Aorta (tissue), 5 donors: ENCODE measurements around the gene SNAI3. TPM values are rescaled to one million over a fixed set of nuclear protein-coding genes. Genes with fewer than 3 reads are reported as not detected.

Source experiments
- ATAC-seq: fragments of 200-7000 bp; cut with Tn5 transposase; one replicate; pipeline ENCODE4 v1.9.1; 2022; ENCODE audit warnings: moderate library complexity; ENCODE audit not compliant: low FRiP score
- DNase-seq, 2 donors: peaks; one replicate each; pipeline ENCODE4 v3.0.0-alpha.2; 2020
- H3K27ac ChIP-seq, 2 donors: one replicate each; pipeline ENCODE4 v1.5.1; 2013; ENCODE audit warnings: low read length in 2 of 2, mild to moderate bottlenecking in 2 of 2, moderate library complexity in 2 of 2, control low read depth in 1 of 2, inconsistent platforms in 1 of 2, low read depth in 1 of 2
- H3K27me3 ChIP-seq, 2 donors: one replicate each; pipeline ENCODE4 v1.6.1; 2013; ENCODE audit warnings: control low read depth in 1 of 2, low read length in 1 of 2, mild to moderate bottlenecking in 1 of 2, moderate library complexity in 1 of 2; ENCODE audit not compliant: insufficient read depth in 2 of 2, control insufficient read depth in 1 of 2
- H3K36me3 ChIP-seq, 2 donors: one replicate each; pipeline ENCODE4 v1.6.1; 2013; ENCODE audit warnings: control low read depth in 1 of 2, low read length in 1 of 2, mild to moderate bottlenecking in 1 of 2; ENCODE audit not compliant: insufficient read depth in 2 of 2, control insufficient read depth in 1 of 2
- H3K4me1 ChIP-seq, 2 donors: one replicate each; pipeline ENCODE4 v1.6.1; 2013; ENCODE audit warnings: low read length in 2 of 2, control low read depth in 1 of 2, mild to moderate bottlenecking in 1 of 2, moderate library complexity in 1 of 2; ENCODE audit not compliant: insufficient read depth in 2 of 2, control insufficient read depth in 1 of 2
- H3K4me3 ChIP-seq, 2 donors: one replicate each; pipeline ENCODE4 v1.5.1; 2013; ENCODE audit warnings: low read length in 2 of 2, control low read depth in 1 of 2, mild to moderate bottlenecking in 1 of 2
- H3K9me3 ChIP-seq: one replicate; pipeline ENCODE4 v1.6.1; 2013; ENCODE audit warnings: mild to moderate bottlenecking, low read length; ENCODE audit not compliant: control insufficient read depth
- WGBS, 2 donors: extraction: QIAGEN DNeasy Blood & Tissue Kit; methylation state at CpG; one replicate each; pipeline ENCODE4 v1.1.7; 2013; 5-methylcytosine and 5-hydroxymethylcytosine counted together
- intact Hi-C, 2 donors: fragments of 100-400 bp; cut with DNase I; formaldehyde crosslinking; loops; one replicate each; pipeline versions ENCODE4 v1.14.2 to v1.15.0; 2022
- polyA plus RNA-seq, 2 donors: library from polyadenylated mRNA; stranded (reverse); fragments of 200-250 nt; gene quantifications; one replicate each; pipeline ENCODE4 v1.2.3, GENCODE V29; 2013
- total RNA-seq, 2 donors: library from RNA; stranded (reverse); fragmentation: NEBNext Ultra II Directional; extraction: Animal tissue kit (Norgen Biotek cat#: 25700); gene quantifications; one replicate each; pipeline ENCODE4 v1.2.1, GENCODE V29; 2021
- donor health status: healthy with polysubstance abuse.
- donor health status: Bipolar disorder and iron deficiency.
- donor health status: DM: no; HTN: no; CAD: no.
- donor health status: DM: no; HTN: no; CAD: no.
- donor health status: DM: yes; HTN: yes; CAD: no.

The SNAI3 gene
- total and polyA plus RNA-seq, 4 donors: 0.27 to 1.6 (median 0.71) TPM; not detected in 1

GRCh38 chr16:88640498-88641247 is 45.6 kb downstream of the SNAI3 start:
- H3K27ac ChIP-seq: no peak overlapping the region
- DNase-seq: no peak
- H3K9me3 ChIP-seq: no peaks in the 10 kb centered on the region
- H3K36me3 ChIP-seq: no peaks in the 10 kb centered on the region
- no peak for ATAC-seq
- H3K27me3 ChIP-seq: no peaks in the 10 kb centered on the region
- intact Hi-C loops: no loop called here
- 60 to 65% methylated on average over 17 of the region's 17 CpGs for WGBS, 2 donors
- H3K4me1 ChIP-seq: no peaks in the 10 kb centered on the region
- no peak overlapping the region for H3K4me3 ChIP-seq

GRCh38 chr16:88640039-88640495 is 46.2 kb downstream of the SNAI3 start:
- no peak overlapping the region for H3K4me3 ChIP-seq
- intact Hi-C loops: no loop called here
- WGBS, 2 donors: 32 to 40% methylated on average over 13 of the region's 13 CpGs
- H3K9me3 ChIP-seq: no peaks in the 10 kb centered on the region
- DNase-seq (no peak), ATAC-seq (no peak)
- no peak overlapping the region for H3K27ac ChIP-seq
- no peaks in the 10 kb centered on the region for H3K36me3 ChIP-seq
- no peaks in the 10 kb centered on the region for H3K27me3 ChIP-seq
- H3K4me1 ChIP-seq: no peaks in the 10 kb centered on the region

- Histone ChIP-seq H3K36me3 (no peaks in the 10 kb centered on the region), H3K4me3 (no peak overlapping the region), H3K27me3 (no peaks in the 10 kb centered on the region), H3K27ac (no peak overlapping the region), H3K9me3 (no peaks in the 10 kb centered on the region), H3K4me1 (no peaks in the 10 kb centered on the region)
- intact Hi-C loops: no loop called here
- 20 to 23% methylated on average over 42 to 45 of the region's 45 CpGs for WGBS, 2 donors
- no peak for DNase-seq
- ATAC-seq: no peak
Observed at GRCh38 chr16:88639231-88640038, 46.9 kb downstream of the SNAI3 start.

GRCh38 chr16:88638323-88639230 is 47.7 kb downstream of the SNAI3 start, which contains the start of gene IL17C:
Gene IL17C (plus strand): TSS chr16:88638572. CDS start chr16:88638642, 70 bp downstream.
- no peak for ATAC-seq
- DNase-seq: no peak
- Histone ChIP-seq H3K9me3 (no peaks in the 10 kb centered on the region), H3K4me1 (no peaks in the 10 kb centered on the region), H3K27me3 (no peaks in the 10 kb centered on the region), H3K36me3 (no peaks in the 10 kb centered on the region), H3K27ac (no peak within 1 kb of the TSS), H3K4me3 (no peak within 1 kb of the TSS)
- intact Hi-C loops: no loop called here
- 47 to 48% methylated on average over 27 of the region's 27 CpGs for WGBS, 2 donors

GRCh38 chr16:88636488-88637265 is 49.6 kb downstream of the SNAI3 start:
- Histone ChIP-seq H3K36me3 (peaks cover 0 to 2% of the 10 kb centered on the region in 2 donors), H3K9me3 (no peaks in the 10 kb centered on the region), H3K4me1 (no peaks in the 10 kb centered on the region), H3K27ac (no peak overlapping the region), H3K27me3 (no peaks in the 10 kb centered on the region), H3K4me3 (no peak overlapping the region)
- 74 to 75% methylated on average over 21 to 23 of the region's 23 CpGs for WGBS, 2 donors
- no peak for DNase-seq
- no peak for ATAC-seq
- intact Hi-C loops: no loop called here

- H3K4me1 ChIP-seq: no peaks in the 10 kb centered on the region
- H3K36me3 ChIP-seq: peaks cover 1 to 2% of the 10 kb centered on the region in 2 donors
- H3K4me3 ChIP-seq: no peak overlapping the region
- WGBS, 2 donors: 93 to 94% methylated on average over 17 of the region's 17 CpGs
- intact Hi-C loops: no loop called here
- no peaks in the 10 kb centered on the region for H3K9me3 ChIP-seq
- no peaks in the 10 kb centered on the region for H3K27me3 ChIP-seq
- ATAC-seq (no peak), DNase-seq (no peak)
- no peak overlapping the region for H3K27ac ChIP-seq
Observed at GRCh38 chr16:88635671-88636319, 50.5 kb downstream of the SNAI3 start.

- Histone ChIP-seq H3K27ac (no peak overlapping the region), H3K9me3 (no peaks in the 10 kb centered on the region), H3K36me3 (peaks cover 2 to 6% of the 10 kb centered on the region in 2 donors), H3K27me3 (no peaks in the 10 kb centered on the region), H3K4me3 (no peak overlapping the region), H3K4me1 (no peaks in the 10 kb centered on the region)
- no peak for ATAC-seq
- no peak for DNase-seq
- intact Hi-C loops: no loop called here
- 56 to 62% methylated on average over 27 to 28 of the region's 28 CpGs for WGBS, 2 donors
Observed at GRCh38 chr16:88634994-88635670, 51.2 kb downstream of the SNAI3 start.
